SU-DHL-6 (cell line): ENCODE results near the gene GXYLT1.

Experiments
- H2AFZ ChIP-seq: fragments of 200-600 bp; sonication (generic); 2 replicates; pipeline ENCODE4 v1.6.1; 2014; ENCODE audit warnings: low read depth, mild to moderate bottlenecking, moderate library complexity, mixed read lengths, antibody characterized with exemption, low read length; ENCODE audit not compliant: severe bottlenecking
- H3F3A ChIP-seq: fragments of 200-600 bp; shearing (Covaris generic); 2 replicates; pipeline ENCODE4 v1.6.0; 2016; ENCODE audit warnings: antibody characterized with exemption, mild to moderate bottlenecking; ENCODE audit not compliant: insufficient read depth
- H3K27ac ChIP-seq: fragments of 200-600 bp; sonication (generic); 2 replicates; pipeline ENCODE4 v1.5.1; 2016; ENCODE audit warnings: low read depth, mild to moderate bottlenecking, low read length, moderate library complexity, mixed read lengths
- H3K27me3 ChIP-seq: fragments of 200-600 bp; sonication (generic), shearing (Covaris generic); 2 replicates; pipeline ENCODE4 v1.6.0; 2014; ENCODE audit warnings: mild to moderate bottlenecking, low read length
- H3K36me3 ChIP-seq: fragments of 200-600 bp; sonication (generic); 2 replicates; pipeline ENCODE4 v1.6.1; 2014; ENCODE audit warnings: mild to moderate bottlenecking, low read length, mixed read lengths
- H3K4me2 ChIP-seq: fragments of 300-600, 200-600 bp; shearing (Covaris generic), sonication (generic); 2 replicates; pipeline ENCODE4 v1.6.0; 2014; ENCODE audit warnings: low read length, low read depth, mild to moderate bottlenecking; ENCODE audit not compliant: poor library complexity, severe bottlenecking
- H3K4me3 ChIP-seq: fragments of 200-600 bp; sonication (generic); 2 replicates; pipeline ENCODE4 v1.5.1; 2014; ENCODE audit warnings: antibody characterized with exemption, low read length, mild to moderate bottlenecking, mixed read lengths; ENCODE audit not compliant: insufficient read depth, poor library complexity, severe bottlenecking
- H3K79me2 ChIP-seq: fragments of 200-600 bp; sonication (generic); 2 replicates; pipeline ENCODE4 v1.6.1; 2014; ENCODE audit warnings: mild to moderate bottlenecking, low read length, moderate library complexity; ENCODE audit not compliant: insufficient read depth
- H3K9ac ChIP-seq: fragments of 200-600 bp; sonication (generic); 2 replicates; pipeline ENCODE4 v1.7.0; 2014; ENCODE audit warnings: mild to moderate bottlenecking, low read length
- H3K9me2 ChIP-seq: fragments of 200-600 bp; sonication (generic); replicated peaks from 2 replicates; pipeline ENCODE4 v1.6.1; 2014; ENCODE audit warnings: low read length; ENCODE audit not compliant: insufficient read depth
- H3K9me3 ChIP-seq: fragments of 200-600 bp; sonication (generic); 2 replicates; pipeline ENCODE4 v1.6.1; 2014; ENCODE audit warnings: low read length, mixed read lengths; ENCODE audit not compliant: insufficient read depth
- H4K20me1 ChIP-seq: fragments of 200-600 bp; sonication (generic); 2 replicates; pipeline ENCODE4 v1.6.1; 2014; ENCODE audit warnings: low read depth, mild to moderate bottlenecking, antibody characterized with exemption, low read length, moderate library complexity, mixed read lengths
- EZH2phosphoT487 ChIP-seq: fragments of 200-600 bp; sonication (generic), shearing (Covaris generic); conservative IDR thresholded peaks from 2 replicates; pipeline ENCODE4 v1.6.1; 2018; ENCODE audit warnings: mild to moderate bottlenecking, antibody characterized with exemption, low read length, moderate library complexity, mixed read lengths
- TF ChIP-seq, protein P1 (sequence below): fragments of 200-600 bp; sonication (generic); IDR thresholded peaks from one replicate; pipeline ENCODE4 v1.5.1; 2017; ENCODE audit warnings: antibody characterized with exemption, mild to moderate bottlenecking, low read length, moderate library complexity; ENCODE audit not compliant: insufficient read depth, poor library complexity, severe bottlenecking

The GXYLT1 gene

DNA sequence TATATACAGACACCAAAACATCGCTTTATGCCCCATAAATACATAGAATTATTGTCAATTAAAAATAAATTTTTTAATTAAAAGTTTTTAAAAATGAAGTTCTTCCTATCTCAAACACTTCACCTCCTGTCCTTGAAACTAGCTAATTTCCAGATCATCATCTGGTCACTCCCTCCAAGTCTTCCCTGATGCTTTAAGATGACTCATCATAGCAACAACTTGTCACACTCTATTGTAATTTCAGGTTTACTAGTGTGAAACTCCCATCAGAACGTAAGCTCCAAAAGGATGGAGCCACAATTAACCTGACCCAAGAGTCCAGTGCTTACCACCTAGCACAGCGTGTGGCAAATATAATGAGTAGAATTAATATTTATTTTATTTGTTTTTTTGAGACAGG is 16.3 kb downstream of the GXYLT1 start:
- H2AFZ ChIP-seq = no peak overlapping the region
- H3K4me3 ChIP-seq = no peak overlapping the region
- no peak overlapping the region for H3K27ac ChIP-seq
- no peak for TF ChIP-seq EZH2phosphoT487
- TF ChIP-seq, protein P1, sequence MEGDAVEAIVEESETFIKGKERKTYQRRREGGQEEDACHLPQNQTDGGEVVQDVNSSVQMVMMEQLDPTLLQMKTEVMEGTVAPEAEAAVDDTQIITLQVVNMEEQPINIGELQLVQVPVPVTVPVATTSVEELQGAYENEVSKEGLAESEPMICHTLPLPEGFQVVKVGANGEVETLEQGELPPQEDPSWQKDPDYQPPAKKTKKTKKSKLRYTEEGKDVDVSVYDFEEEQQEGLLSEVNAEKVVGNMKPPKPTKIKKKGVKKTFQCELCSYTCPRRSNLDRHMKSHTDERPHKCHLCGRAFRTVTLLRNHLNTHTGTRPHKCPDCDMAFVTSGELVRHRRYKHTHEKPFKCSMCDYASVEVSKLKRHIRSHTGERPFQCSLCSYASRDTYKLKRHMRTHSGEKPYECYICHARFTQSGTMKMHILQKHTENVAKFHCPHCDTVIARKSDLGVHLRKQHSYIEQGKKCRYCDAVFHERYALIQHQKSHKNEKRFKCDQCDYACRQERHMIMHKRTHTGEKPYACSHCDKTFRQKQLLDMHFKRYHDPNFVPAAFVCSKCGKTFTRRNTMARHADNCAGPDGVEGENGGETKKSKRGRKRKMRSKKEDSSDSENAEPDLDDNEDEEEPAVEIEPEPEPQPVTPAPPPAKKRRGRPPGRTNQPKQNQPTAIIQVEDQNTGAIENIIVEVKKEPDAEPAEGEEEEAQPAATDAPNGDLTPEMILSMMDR = no peak
- H3K79me2 ChIP-seq = peaks cover 71% of the 10 kb centered on the region
- H3K27me3 ChIP-seq = no peaks in the 10 kb centered on the region
- H3F3A ChIP-seq = 0 out of 2 replicates have a peak, but pooled peaks cover 5% of the 10 kb centered on the region
- H3K9me3 ChIP-seq = no peaks in the 10 kb centered on the region
- H4K20me1 ChIP-seq = peaks cover 13% of the 10 kb centered on the region
- H3K36me3 ChIP-seq = no peaks in the 10 kb centered on the region
- no peak overlapping the region for H3K4me2 ChIP-seq
- no peak overlapping the region for H3K9ac ChIP-seq
- H3K9me2 ChIP-seq = no peaks in the 10 kb centered on the region

DNA sequence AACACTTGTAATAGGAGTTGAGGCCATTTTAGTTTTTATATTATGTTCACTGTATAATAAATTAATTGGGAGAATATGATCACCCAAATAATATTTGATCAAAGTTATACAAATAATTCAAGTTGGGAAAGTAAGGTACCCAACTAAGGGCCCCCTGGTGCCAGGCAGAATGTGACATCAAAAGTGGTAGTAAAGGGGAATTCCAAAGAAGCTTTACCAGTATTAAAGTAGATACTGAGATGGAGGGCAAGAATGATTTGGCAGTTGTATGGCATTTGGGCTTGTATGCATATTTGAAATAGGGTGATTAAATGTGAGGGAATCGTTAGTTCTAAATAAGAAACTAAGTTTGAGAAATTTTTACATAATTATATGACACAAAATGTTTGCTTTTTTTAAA is 17.7 kb downstream of the GXYLT1 start:
- Histone ChIP-seq H3F3A (0 out of 2 replicates have a peak, but pooled peaks cover 5% of the 10 kb centered on the region), H4K20me1 (peaks cover 9% of the 10 kb centered on the region), H3K4me2 (no peak overlapping the region), H2AFZ (no peak overlapping the region), H3K27ac (no peak overlapping the region), H3K27me3 (no peaks in the 10 kb centered on the region), H3K9me2 (no peaks in the 10 kb centered on the region), H3K36me3 (no peaks in the 10 kb centered on the region), H3K9me3 (no peaks in the 10 kb centered on the region), H3K9ac (no peak overlapping the region), H3K4me3 (no peak overlapping the region), H3K79me2 (peaks cover 68% of the 10 kb centered on the region)
- no peak for TF ChIP-seq EZH2phosphoT487
- TF ChIP-seq, protein P1 = no peak

DNA sequence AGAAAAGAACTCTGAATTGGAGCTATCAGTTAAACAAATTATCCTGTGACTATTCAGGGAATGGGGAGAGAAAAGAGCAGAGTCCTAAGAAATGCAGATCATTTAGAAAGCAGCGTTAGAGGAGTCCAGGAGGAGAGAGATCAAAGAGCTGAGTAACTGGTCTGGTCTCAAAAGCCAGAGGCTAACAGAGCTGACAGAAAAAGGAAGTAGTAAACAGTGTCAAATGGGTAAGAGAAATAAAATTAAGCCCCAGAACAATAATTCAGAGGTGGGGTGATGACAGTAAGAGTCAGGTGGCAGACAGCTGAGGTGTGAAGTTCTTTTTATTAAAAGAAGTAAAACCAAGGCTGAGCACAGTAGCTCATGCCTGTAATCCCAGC is 19.3 kb downstream of the GXYLT1 start:
- Histone ChIP-seq H2AFZ (no peak overlapping the region), H3K79me2 (peaks cover 67% of the 10 kb centered on the region), H3K36me3 (no peaks in the 10 kb centered on the region), H3K4me3 (no peak overlapping the region), H3K9me2 (no peaks in the 10 kb centered on the region), H3K27ac (no peak overlapping the region), H3K4me2 (no peak overlapping the region), H3F3A (no peaks in the 10 kb centered on the region), H4K20me1 (peaks cover 6% of the 10 kb centered on the region; the same call in 1 of the 2 replicates), H3K27me3 (no peaks in the 10 kb centered on the region), H3K9me3 (no peaks in the 10 kb centered on the region), H3K9ac (no peak overlapping the region)
- no peak for TF ChIP-seq EZH2phosphoT487
- TF ChIP-seq, protein P1 = no peak
